Stimulated activated CD8-positive, alpha-beta memory T cell treated with anti-CD3 and anti-CD28 coated beads, Interleukin-12 subunit alpha, Interleukin-12 subunit beta, amount 100 ng/mL, for 24 hours (primary cell): ENCODE data around the gene PMVK.

ENCODE experiments used
- DNase-seq: peaks from one replicate; pipeline ENCODE4 v3.0.0-alpha.2; 2020; ENCODE audit errors: extremely low read depth

PMVK gene

DNA sequence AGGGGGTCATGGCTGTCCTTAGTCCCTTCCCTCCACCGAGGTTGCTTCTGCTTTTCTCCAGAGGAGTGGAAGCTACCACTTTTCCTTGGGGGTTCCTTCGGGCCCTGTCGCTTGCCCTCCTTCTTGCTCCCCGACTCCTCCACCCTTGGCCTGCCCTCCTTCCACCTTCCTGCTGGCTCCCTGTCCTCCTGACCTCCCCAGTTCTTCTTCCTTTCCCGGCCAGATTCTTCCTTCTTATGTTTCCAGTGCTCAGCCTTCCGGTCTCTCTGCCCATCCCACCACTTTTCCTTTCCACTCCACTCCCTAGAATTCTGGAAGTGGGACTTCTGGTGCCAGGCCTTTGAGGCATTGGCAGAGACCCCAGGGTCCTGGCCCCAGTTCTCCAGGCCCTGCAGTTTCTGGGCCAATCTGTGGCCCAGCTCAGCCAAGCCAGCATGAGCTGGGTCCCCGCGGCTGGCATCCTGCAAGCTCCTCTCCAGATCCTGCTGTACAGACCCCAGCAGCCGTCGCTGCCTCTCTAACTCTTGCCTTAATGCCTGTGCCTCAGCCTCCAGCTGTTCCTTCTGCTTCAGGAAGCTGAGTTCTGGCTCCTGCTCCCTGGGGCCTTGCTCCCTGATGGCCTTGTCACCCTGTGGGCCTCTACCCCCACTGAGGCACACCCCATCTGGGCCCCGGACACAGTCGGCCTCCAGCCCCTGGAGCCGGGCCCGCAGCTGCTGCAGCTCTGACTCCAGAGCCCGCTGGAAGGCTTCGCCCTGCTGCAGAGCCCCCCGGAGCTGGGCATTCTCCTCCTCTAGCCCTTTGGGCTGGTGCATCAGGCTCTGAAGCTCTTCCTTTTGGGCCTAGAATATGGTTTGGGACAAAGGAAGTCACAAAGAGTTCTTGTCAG lies 9.7 kb upstream of the PMVK start:
- DNase-seq, result no peak

DNA sequence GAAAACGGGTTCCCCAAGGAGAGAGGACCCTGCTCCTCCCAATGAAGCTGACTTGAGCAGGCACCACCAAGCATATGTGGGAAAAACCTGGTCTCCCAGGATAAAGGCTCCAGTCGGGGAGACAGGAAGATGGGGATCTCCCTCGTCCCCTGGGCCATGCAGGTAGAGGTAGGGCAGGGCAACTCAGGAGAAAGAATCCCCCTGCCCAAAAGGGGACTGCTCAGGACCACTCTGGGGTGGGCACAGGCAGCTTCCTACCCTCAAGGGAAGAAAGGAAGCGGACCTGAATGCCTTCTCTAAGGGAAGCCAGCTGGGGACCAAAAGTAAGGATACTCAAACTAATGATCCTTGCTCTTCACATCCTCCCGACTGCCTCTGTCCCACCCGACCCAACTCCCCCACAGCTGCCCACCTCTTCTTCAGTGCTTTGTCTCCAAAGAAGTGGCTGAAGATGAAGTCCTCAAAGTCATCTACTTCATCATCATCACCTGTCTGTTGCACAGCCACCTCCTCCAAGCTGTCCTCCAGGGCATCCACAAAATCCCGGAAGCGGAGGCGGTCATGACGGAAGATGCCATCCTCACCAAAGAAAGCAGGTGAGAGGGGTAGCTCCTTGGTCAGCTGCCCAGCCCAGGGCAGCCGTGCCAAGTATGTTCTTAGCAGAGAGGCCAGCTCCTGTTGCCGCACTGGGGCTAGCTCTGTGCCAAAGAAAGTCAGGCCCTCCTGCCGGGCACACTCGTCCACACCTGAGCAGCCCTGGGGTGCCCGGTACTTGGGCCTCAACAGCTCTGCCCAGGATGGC lies 8.8 kb upstream of the PMVK start:
- DNase-seq, result no peak

DNA sequence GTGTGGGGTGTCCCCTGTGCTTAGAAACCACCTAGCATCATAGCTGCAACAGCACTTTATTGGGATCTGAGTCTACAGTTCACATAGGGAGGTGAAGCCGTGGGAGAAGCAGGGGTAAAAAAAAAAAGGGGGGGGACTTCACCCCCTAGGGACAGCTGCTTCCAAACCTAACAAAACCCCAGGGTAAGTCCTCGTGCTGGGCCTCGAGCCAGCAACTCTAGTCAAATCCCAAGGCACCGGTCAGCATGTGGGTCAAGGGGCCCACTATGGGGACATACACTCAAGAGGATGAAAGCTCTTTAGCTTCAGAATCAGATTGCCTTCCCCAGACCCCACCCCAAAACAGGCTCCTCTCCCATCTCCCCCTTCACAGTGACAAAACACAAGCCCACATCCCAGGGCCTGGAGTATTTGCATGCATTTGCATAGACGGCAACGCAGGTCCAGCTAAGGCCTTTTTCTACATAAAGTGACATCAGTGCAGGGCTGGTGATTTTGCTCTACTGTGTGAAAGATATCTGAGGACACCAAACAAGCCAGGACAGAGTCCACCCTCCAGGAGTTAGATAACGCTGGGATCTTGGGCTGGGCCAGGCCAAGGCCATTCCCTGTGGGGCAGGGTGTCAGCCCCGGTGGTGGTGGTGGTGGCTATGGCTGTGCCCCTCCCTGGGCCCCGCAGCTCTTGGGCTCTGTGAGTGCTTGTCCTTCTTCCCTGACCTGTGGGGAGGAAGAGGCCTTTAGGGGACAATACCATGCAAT lies 8.1 kb upstream of the PMVK start:
- DNase-seq, result no peak

DNA sequence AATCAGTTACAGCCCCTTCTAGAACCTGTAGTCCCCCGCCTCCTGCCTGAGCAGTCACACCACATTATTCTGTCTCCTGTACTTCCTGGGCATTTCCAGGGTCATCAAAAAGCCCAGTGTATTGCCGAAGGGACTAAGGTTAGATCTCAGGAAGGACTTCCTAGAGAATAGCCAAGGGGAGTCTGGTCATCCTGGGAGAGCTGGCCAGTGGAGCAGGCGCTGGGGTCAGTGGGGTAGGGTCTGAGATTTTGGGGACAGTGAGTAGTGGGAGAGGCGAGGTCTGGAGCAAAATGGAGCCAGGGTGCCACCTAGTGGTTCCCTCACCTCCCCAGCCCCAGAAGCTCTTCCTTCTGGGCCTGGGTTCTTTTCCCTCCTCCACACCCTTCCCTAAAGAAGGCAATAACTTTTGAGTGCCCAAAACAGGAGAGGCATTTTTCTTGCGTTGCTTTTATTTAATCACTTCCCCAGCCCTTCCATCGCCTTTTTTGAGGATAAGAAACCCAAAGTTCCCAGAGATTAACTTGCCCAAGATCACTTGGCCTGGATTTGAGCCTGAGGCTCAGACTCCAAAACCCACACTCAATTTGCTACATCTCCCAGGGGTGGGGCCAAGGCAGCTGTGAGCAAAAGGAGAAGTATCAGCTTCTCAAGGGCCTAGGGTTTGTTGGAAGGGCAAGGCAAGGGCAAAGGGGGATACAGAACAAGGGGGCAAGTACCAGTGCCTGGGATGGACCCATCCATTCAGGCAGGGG lies 7.3 kb upstream of the PMVK start:
- no peak for DNase-seq

DNA sequence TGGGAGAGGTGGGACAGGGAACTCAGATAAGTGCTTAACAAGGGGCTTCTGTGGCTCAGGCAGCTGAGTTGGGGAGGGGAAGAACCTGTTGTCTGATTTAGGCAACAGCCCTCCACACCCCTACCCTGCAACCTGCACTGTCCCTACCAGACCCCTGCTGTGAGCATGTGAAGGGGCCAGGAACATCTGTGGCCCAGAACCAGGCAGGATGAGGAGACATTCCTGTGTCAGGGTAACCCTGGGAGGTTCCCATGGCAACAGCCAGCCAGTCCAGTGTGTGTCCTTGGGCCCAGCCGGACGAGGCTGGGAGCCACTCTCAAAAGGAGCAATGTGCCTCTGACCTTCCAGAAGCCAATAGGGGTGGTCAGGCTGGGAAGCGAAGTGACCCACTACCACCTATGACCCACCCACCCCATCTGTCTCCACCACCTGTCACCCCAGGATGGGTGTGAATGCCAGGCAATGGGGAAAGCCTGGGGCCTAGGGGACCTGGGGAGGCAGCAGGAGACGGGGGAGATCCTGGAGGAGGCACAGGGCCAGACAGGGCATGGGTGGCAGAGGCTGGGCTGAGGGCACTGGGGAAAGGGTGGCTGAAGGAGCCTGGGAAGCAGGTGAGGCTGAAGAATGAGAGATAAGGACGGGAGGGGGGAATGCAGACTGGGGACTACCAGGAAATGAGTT lies 5.0 kb upstream of the PMVK start:
- DNase-seq, result no peak

DNA sequence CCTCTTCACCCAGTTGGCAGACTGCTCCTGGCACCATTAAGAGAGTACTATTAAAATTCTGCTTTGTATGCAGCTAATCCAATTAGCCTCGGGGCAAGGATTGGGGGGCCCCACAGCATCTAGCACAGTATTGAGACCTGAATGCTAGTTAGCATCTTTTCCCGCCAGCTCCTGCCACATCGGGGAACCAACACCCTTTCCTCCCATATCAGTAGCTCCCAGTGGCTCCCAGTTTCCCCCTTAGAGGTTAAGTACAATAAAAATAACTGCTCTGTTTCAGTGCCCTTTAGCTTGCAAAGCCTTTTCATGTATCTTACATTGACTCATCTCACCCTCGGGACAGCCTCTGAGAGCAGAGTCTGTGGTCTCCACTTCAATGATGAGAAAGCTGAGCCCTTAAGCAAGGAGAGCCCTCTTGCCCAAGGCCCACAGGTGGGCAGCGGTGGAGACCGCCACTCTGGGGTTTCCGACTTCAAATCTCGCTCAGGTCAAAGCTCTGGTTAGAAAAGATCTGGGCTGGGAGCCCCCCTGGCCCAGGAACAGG lies 4.2 kb upstream of the PMVK start:
- DNase-seq, result no peak

DNA sequence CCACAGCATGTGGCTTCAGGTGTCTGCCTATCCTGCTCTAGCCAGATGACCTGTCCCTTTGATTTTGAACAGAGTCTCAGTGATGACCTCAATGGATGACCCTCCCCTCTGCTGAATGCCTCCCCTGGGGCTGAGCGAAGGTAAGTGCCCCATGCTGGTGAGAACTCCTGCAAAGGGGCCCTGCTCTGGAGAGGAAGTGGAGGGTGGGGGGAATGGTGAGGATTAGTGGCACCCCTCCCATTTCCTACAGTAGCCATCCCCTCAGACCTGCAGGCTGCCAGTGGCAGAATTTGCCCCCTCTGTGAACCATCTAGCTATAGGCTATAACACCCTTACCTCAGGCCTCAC lies 3.7 kb upstream of the PMVK start:
- no peak for DNase-seq

DNA sequence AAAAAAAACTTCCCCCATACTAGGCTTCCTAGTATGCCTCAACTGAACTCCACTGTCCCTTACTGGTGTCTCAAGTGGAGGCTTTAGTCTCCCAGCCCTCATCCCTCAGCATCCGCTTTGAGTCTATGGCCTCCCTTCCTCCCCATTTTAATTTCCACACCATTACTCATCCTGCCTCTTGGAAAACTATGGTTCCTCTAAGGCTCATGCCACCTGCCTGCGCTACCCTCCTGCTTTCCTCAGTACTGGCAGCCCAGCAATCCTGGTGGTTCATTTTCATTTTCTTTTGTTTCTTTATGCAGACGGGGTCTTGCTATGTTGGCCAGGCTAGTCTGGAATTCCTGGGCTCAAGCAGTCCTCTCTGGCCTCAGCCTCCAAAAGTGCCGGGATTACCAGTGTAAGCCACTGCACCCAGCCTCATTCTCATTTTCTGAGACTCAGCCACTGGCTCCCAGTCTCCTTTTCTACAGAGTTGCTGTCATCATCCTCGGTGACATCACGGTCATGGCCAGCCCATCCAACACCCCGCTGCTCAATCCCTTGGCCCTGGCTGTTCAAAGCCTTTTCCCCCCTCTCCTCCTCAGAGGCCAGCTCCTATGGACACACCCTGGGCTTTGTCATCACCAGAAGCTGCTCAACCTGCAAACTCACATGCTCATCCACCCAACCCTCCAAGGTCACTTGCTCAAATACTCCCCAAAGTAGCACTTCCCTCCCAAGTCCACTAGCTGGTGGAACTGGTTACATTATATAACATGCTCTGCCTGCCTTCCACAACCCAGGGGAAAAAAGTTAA lies 2.3 kb upstream of the PMVK start:
- DNase-seq, result no peak

DNA sequence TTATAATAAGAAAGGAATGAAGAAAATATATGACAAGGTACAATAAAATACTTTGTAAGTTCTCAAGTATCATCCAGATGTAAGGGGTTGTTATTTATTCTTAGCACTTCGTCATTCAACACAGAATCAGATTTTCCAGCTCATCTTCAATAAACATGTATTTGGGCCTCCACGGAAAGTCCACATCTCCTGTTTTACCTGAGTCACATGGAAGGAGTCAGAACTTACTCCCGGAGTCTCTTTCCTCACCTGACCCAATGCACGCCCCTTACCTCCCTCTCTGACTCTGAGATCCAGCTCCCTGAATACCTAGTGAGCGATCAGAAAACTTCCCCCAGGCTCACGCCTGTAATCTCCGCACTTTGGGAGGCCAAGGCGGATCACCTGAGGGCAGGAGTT lies 1.5 kb upstream of the PMVK start:
- DNase-seq, result no peak

DNA sequence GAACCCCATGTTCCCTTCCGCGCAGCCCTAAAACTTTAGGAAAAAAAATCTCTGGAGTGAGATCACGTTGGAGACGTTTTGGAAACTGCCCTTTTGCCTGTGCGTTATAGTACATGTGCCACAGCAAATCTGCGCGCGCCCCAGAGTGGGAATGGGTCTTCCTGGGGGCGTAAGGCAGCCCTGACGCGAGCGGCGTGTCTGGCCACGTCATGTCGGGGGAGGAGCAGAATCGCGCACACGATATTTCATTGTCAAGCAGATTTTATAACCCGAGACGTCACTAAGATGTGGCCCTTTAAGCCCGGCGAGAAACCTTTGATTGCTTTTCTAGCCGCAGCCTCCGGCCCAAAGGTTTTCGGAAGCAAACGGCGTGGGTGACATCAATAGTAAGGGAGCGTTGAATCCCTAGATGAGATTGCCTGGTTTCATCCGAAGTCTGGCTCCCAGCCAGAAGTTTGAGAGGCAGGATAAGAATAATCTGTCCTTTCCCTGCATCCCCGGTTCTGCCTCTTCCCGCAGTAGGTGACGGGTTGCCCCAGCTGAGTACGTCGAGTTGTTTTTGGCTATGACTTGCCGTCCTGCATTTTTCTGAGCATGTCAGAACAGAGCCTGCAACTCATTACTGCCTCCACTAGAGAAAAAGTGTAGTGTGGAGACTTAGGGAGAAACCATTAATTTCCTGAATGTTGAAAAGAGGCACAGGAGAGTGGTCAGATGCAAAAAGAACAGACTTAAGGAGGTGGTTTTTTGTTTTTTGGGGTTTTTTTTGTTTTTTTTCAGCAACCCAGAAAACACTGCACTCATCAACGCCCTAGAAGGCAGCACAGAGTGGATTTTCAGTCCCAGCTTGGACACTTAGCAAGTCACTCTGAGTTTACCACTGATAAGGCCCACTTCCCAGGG lies 817 bp upstream of the PMVK start:
- peak; percentile 78 for DNase-seq

DNA sequence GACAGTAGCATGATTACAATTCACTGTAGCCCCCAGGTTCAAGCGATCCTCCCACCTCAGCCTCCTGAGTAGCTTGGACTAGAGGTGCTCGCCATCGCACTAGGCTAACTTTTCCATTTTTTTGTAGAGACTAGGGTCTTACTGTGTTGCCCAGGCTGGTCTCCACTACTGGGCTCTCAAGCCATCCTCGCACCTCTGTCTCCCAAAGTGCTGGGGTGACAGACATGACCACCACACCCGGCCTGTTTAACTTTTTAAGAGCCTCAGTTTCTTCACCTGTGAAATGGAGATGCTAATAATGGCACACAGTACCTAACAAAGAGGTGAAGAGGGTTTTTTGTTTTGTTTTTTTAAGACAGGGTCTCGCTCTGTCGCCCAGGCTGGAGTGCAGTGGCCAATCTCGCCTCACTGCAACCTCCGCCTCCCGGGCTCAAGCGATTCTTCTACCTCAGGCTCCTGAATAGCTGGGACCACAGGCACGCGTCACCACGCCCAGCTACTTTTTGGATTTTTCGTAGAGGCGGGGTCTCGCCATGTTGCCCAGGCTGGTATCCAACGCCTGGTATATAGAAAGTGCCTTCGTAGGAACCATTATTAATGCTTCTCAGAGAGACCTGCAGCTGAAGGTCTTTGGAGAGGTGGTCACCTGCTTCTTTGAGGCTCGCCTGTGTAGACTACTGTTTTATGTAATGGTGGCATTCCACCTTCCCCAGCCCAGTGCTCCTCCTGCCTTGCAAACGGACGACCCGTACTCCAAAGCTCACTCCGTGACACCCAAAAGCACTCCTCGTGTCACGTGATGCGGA lies 567 bp downstream of the PMVK start:
- no peak for DNase-seq

DNA sequence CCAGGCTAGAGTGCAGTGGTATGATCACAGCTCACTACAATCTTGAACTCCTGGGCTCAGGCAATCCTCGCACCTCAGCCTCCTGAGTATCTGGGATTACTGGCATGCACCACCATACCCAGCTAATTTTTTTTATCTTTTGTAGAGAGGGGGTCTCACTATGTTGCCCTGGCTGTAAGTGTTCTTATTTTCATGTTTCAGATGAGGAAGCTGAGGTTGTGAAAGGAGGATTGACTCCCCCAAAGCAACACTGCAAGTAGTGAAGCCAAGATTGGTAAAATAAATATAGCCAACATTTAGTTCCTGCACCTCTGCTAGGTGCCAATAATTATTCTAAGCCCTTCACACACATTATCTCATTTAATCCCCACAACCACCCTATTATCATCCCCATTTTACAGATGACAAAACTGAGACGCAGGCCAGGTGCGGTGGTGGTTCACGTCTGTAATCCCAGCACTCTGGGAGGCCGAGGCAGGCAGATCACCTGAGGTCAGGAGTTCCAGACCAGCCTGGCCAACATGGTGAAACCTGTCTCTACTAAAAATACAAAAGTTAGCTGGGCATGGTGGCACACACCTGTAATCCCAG lies 2.1 kb downstream of the PMVK start:
- no peak for DNase-seq

DNA sequence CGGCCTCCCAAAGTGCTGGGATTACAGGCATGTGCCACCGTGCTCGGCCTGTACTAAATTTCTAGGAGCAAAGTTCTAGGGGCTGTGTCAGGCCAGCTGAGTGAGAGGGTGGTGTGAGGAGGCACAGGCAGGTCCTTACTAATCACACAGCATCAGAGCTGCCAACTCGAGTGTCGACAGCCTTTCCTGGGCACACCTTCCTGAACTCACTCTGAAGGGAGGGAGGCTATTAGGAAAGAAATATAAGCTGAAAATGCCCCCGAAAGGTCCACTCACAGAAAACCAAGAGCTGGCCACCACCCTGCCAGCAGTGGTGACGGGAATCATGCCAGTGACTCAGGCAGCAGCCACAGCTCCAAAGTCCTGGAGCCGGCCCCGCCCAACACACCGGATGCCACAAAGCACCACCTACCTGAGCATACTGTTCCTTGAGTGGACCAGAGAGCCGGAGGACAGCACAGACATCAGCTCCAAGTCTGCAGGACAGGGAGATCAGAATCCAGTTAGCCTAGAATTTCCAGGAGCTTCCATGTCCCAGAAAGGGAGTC lies 4.5 kb downstream of the PMVK start:
- no peak for DNase-seq

DNA sequence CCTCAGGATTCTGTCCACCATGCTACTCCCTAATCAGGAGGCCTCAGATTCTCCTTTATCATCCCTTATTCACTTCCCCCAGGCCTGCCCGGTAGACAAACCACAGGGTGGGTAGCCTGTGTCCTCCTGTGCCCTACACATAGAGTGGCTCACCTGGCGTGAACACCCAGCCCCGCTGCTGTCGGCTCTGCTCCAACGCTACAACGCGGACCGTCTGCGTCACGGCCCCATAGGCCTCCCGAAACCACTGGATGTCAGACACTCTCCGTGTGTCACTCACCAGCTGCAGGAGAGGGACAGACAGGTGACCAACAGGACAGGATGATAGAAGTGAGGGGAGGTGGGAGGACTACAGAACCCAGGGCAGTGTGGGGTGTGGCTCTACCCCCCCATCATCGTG lies 10.3 kb downstream of the PMVK start:
- no peak for DNase-seq

DNA sequence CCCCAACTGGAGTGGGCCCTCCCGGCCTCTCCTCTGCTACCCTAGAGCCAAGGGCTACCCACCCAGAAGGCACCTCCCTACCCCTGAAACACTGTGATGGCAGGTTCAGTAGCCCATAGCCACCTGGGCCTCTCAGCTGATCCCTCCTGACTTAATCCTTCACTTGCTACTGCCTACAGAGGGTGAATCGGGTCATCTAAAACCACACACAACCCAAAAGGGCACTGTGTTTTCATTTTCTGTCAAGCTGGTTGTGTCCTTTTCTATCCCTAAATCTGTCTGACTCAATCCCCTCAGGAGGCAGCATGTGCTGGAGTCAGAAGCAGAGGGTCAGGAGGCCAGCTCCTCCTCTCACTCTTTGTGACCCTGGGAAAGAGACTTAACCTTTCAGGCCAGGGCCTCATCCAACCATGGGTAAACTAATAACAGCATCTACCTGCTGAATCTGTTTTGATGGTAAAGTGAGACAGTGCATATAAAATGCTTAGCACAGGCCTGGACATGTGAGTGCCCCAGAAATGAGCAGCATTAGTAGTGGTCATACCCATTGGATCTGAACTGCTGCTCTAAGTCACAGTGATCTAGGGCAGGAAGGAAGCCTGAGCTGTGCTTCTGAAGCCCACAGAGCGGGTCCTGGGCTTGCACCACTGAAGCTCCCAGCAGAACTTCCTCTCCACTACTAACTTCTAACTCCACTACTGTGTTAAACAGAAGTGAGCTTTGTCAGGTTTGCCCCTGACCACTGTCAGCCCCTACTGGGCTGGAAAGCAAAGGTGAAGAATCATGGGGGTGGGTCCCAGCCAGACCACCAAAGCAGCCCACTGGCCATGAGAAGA lies 11.0 kb downstream of the PMVK start:
- no peak for DNase-seq

DNA sequence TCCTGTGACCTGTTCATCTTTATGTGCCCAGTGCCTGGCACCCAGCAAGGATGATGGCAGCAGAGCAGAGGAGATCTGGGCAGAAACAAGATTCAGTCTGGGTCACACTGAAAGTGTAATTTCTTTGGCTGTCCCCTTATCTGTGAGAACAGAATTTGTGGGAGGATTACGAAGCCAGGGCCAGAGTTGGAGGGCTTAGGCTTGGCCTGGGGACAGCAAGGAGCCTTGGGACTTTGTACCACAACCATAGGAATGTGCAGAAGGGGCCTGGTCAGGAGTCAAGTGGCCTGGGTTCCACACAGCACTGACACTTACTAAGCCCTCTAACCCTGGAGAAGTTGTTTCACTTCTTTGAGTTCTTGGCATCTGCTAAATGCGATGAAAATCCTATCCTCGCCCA lies 12.8 kb downstream of the PMVK start:
- no peak for DNase-seq

DNA sequence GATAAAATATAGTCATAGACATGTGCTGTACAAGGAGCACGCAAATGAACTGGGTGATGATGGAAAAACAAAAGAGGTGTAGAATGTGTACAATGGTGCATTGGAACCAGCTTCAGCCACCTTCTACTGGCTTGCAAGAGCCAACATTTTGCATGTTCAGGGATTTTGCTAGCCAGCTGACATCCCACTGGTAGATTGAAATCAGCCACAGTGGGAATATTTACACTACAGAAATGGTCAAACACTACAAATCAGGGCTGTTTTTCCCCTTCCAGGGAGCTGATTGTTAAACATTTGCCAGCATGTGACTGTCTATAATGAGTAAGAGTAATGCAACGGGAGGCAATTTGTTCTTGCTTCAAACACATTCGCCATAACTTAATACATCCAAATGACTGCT lies 23.2 kb downstream of the PMVK start:
- DNase-seq, result no peak
